HCEC 1CT (cell line): Measurements from ENCODE around the gene UGT1A8.
"Not testable (repeated sequence)": the region's sequence is repeated elsewhere in the genome, so short reads cannot be mapped to it uniquely, and the experiment has no call there.

Experiments
- DNase-seq: peaks from one replicate; pipeline ENCODE4 v3.0.0-alpha.2; 2017

Gene UGT1A8

DNA sequence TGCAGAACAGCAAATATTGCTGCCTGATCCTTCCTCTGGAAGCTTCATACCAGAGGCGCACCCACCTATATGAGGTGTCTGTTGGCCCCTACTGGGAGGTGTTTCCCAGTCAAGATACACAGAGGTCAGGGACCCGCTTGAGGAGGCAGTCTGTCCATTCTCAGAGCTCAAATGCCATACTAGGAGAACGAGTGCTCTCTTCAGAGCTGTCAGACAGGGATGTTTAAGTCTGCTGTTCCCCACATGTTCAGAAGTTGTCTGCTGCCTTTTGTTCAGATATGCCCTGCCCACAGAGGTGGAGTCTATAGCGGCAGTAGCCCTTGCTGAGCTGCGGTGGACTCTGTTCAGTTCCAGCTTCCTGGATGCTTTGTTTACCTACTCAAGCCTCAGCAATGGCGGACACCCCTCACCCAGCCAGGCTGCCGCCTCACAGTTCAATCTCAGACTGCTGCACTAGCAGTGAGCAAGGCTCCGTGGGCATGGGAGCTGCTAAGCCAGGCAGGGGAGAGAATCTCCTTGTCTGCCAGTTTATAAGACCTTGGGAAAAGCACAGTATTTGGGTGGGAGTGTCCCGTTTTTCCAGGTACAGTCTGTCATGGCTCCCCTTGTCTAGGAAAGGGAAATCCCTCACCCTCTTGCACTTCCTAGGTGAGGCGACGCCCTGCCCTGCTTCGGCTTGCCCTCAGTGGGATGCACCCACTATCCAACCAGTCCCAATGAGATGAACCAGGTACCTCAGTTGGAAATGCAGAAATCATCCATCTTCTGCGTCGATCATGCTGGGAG lies 119.6 kb downstream of the UGT1A8 start:
- DNase-seq = not testable (repeated sequence)

DNA sequence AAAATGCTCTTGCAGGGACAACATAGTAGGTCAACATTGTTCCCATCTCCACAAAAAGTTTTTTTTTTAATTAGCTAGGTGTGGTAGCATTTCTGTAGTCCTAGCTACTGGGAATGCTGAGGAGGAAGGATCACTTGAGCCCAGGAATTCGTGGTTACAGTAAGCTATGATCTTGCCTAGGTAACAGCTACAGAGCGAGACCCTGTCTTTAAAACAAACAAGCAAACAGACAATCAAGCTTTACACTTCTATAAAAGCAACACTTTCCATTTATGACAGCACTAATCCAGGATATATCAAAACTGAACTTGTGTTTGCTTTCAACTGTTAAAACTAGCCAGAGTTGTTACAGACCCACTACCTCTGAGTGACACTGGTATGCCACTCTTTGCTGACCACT lies 123.4 kb downstream of the UGT1A8 start:
- no peak for DNase-seq

DNA sequence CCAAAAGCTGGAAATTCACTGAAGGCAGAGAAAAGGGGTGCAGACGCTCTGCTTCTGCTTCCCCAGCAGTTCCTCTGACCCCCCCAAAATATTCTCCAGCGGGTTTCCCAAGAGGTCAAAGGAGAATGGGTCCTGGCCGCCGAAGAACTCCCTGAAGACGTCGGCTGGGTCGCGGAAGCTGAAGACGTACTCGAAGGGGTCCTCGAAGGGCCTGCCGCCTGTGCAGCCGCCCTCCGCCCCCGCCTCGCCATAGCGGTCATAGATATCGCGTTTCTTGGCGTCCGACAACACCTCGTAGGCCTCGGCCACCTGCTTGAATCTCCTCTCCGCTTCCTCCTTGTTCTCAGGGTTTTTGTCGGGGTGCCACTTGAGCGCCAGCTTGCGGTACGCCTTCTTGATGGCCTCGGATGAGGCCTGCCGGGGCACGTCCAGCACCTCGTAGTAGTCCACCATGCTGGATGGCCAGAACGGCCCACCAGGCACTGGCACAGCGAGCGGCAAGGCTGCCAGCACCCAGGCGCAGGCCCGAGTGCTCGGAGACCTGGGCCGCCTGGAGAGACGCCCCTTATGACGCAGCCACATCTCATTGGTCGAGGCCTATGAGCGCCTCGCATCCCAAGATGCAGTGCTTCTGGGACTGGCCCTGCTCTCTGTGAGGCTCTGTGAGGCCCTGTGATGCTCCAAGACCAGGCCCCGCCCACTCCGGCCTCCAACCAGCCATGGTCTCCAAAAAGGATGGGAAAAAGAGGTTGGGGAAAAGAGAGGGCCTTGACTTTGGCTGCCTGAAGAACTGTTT lies 126.2 kb downstream of the UGT1A8 start:
- DNase-seq = no peak

DNA sequence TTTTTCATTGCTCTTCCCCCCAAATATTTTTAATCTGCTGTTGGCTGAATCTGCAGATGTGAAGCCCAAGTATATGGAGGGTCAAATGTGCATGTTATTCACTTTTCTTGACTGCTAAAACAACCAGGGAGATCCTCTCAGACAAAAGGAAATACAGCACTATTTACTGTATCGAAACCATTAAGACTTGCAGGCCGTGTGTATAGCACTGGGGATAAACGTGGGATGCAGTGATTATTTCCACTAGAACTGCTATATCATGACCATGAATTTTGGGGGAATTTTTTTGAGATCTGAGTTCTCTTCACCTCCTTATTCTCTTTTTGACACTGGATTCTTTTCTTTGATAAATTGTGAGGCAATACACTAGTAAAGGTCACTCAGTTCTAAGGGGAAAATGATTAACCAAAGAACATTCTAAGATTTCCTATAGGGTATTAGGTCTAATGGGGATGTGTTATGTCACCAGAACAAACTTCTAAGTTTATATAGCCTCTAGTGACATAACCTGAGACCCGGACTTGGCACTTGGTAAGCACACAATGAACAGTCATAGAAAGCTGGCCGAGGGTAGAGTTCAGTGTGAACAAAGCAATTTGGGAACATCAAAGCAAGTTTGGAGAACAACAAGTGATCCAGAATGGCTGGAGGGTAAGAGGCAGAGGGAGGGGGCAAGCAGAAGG lies 127.8 kb downstream of the UGT1A8 start:
- no peak for DNase-seq

DNA sequence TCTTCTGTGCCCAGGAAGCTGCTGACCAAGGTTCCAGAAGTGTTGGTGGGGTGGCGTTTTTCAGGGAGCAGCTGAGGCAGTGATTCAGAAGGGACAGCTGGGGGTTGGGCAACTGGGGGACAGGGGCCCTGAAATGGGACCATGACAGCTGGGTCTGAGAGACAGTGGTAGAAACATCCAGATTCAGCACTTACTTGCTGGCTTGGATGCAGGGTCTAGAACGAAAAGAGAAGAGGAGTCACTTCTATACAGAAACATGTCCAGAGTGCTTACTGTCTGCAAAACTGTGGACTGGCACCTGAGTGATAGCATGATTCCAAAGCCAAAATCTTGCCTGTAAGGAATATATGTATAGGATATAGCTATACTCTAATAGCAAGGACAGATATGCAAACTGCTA lies 128.4 kb downstream of the UGT1A8 start:
- not testable (repeated sequence) for DNase-seq

DNA sequence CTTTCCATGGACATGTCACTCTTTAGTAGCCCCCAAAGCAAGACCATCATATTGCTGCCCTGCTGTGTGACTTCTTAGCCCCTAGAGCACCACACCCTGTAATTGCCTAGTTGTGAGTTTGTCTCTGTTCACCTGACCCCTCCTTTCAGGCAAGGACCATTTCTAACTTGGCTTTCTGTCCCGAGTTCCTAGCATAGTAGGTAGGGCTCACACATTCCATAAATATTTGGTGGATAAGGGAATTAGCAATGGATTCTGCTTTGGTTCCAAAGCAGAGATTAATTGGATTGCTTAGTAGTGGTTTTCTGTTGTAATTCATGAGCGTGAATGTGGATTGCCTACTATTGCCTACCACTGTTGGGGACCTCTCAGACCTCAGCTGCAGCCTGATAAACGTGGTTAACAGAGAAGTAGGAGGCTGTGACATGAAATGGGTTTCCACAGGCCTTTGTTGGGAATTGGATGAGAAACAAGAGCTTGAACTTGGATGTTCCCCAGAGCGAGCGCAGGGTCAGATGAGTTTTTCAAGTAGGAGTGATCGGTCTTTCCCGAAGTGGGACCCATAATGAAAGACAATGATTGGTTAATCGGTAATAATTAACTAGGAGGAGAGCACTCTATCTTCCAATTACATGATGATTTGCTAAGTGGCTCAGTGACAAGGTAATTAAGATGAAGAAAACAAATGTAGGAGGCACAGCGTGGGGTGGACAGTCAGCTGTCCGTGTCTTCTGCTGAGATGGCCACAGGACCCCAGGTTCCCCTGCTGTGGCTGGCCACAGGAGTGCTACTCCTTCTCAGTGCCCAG lies 129.2 kb downstream of the UGT1A8 start:
- DNase-seq = no peak

DNA sequence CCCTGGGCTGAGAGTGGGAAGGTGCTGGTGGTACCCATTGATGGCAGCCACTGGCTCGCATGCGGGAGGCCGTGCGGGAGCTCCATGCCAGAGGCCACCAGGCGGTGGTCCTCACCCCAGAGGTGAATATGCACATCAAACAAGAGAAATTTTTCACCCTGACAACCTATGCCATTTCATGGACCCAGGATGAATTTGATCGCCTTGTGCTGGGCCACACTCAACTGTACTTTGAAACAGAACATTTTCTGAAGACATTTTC lies 129.8 kb downstream of the UGT1A8 start:
- DNase-seq = no peak

DNA sequence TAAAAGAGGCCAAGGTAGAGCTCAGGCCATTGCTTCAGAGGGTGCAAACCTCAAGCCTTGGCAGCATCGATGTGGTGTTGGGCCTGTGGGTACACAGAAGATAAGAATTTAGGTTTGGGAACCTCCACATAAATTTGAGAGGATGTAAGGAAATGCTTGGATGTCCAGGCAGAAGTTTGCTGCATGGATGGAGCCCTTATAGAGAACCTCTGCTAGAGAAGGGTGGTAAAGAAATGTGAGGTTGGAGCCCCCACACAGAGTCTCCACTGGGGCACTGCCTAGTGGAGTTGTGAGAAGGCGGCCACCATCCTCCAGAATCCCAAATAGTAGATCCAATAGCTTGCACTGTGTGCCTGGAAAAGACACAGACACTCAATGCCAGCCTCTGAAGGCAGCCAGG lies 133.3 kb downstream of the UGT1A8 start:
- not testable (repeated sequence) for DNase-seq

DNA sequence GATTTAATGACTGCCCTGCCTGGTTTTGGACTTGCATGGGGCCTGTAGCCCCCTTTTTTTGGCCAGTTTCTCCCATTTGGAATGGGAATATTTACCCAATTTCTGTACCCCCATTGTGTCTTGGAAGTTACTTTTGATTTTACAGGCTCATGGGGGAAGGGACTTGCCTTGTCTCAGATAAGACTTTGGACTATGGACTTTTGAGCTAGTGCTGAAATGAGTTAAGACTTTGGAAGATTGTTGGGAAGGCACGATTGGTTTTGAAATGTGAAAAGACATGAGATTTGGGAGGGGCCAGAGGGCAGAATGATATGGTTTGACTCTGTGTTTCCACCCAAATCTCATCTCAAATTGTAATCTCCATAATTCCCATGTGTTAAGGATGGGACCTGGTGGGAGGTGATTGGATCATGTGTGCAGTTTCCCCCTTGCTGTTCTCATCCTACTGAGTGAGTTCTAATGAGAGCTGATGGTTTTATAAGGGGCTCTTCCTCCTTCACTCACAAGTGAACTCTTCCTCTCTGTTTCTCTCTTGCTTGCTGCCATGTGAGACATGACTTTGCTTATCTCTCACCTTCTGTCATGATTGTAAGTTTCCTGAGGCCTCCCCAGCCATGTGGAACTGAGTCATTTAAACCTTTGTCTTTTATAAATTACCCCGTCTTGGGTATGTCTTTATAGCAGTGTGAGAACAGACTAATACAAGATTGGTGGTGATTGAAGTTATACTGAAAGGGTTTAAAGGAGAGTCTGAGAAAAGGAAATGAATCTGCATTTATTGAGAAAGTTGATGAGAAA lies 134.0 kb downstream of the UGT1A8 start:
- DNase-seq = not testable (repeated sequence)

DNA sequence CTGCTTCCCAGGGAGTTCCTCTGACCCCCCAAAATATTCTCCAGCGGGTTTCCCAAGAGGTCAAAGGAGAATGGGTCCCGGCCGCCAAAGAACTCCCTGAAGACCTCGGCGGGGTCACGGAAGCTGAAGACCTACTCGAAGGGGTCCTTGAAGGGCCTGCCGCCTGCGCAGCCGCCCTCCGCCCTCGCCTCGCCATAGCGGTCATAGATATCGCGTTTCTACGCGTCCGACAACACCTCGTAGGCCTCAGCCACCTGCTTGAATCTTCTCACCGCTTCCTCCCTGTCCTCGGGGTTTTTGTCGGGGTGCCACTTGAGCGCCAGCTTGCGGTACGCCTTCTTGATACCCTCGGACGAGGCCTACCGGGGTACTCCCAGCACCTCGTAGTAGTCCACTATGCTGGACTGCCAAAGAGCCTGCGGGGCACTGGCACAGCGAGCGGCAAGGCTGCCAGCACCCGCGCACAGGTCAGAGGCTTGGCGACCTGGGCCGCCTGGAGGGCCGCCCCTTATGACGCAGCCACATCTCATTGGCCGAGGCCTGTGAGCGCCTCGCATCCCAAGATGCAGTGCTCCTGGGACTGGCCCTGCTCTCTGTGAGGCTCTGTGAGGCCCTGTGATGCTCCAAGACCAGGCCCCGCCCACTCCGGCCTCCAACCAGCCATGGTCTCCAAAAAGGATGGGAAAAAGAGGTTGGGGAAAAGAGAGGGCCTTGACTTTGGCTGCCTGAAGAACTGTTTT lies 137.6 kb downstream of the UGT1A8 start:
- DNase-seq = no peak

DNA sequence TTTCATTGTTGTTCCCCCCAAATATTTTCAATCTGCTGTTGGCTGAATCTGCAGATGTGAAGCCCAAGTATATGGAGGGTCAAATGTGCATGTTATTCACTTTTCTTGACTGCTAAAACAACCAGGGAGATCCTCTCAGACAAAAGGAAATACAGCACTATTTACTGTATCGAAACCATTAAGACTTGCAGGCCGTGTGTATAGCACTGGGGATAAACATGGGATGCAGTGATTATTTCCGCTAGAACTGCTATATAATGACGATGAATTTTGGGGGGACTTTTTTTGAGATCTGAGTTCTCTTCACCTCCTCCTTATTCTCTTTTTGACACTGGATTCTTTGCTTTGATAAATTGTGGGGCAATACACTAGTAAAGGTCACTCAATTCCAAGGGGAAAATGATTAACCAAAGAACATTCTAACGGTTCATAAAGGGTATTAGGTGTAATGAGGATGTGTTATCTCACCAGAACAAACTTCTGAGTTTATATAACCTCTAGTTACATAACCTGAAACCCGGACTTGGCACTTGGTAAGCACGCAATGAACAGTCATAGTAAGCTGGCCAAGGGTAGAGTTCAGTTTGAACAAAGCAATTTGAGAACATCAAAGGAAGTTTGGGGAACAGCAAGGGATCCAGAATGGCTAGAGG lies 139.1 kb downstream of the UGT1A8 start:
- no peak for DNase-seq

DNA sequence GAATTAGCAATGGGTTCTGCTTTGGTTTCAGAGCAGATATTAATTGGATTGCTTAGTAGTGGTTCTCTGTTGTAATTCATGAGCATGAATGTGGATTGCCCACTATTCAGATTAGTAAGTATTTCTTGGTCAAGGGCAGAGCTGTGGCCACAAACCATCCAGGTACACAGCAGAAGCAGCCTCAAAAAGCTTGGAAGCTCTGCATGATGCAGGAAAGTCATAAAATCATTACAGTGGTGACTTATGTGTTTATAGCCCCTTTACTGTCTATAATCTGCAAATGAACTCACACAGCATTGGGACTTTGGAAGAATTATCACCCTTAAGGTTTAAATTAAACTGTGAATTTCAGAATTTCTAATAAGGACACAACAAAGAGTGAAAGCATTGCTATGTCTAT lies 140.7 kb downstream of the UGT1A8 start:
- no peak for DNase-seq

DNA sequence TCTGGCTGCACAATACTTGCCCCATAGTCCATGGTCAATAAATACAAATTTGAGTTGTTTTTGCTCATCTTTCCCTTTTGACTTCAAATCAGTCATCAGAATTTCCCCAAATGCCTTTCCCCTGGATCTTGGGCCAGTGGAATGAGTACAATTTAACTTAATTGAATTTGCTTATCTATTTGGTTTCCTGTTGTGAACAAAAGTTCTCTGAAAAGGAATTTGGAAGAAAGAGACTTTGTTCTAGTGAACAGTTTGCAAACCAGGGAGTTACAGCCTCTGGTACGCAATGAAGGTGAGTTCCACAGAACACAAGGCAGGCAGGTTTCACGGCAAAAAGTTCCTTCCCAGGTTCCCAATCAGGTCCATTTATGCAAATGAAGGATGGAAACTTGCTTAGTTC lies 141.4 kb downstream of the UGT1A8 start:
- DNase-seq = no peak

DNA sequence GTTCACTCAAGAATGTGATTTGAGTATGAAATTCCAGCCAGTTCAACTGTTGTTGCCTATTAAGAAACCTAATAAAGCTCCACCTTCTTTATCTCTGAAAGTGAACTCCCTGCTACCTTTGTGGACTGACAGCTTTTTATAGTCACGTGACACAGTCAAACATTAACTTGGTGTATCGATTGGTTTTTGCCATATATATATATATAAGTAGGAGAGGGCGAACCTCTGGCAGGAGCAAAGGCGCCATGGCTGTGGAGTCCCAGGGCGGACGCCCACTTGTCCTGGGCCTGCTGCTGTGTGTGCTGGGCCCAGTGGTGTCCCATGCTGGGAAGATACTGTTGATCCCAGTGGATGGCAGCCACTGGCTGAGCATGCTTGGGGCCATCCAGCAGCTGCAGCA lies 142.6 kb downstream of the UGT1A8 start, which contains the start of gene UGT1A1:
Gene UGT1A1 (plus strand): TSS at position 228 of the 400 bp plus-strand sequence. CDS start 18 bp downstream, at position 246.
- DNase-seq = no peak

DNA sequence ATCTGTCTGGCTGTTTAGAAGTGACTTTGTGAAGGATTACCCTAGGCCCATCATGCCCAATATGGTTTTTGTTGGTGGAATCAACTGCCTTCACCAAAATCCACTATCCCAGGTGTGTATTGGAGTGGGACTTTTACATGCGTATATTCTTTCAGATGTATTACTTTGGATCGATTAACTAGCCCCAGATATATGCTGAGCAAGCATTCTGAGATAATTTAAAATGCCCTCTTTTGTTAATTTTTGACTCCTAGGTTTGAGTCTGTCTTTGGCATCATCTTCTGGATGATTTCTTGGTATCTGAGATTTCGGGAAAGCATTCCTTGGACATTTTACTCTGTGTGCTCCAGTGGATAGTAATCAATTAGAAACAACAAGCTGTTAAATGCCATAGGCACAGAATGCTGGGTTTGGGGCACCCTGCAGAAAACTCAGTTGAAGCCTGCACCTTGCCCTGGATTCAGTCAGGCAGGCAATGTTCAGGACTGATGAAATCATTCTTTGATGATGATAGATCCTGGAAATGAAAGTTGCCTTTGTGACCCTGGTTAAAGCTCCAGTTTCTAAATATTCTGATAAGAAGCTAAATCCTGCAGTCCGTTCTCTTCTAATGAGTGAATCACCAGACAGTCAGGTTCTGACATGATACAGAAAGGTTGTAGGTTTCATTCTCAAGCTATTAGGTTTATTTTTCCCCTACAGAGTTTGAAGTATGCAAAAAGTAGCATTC lies 143.8 kb downstream of the UGT1A8 start:
- no peak for DNase-seq

DNA sequence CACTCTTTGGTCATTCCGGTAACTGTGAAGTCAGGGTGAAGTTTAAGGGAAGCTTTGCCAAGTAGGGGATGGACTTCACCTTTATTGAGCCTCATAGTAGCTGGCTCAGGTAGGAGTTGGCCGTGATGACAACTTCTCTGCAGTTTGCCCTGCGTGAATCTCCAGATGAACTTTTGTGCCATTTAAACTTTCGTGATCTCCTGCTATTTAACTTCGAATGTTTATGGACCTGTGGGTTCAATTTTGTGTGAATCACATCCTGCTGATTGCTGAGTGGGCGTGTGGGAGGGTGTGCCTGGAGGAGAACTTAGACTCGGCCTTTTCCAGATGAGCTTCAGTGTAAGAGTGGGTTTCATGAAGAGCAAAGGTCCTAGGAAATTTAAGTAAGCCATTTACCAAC lies 146.8 kb downstream of the UGT1A8 start:
- DNase-seq = peak; percentile 59

DNA sequence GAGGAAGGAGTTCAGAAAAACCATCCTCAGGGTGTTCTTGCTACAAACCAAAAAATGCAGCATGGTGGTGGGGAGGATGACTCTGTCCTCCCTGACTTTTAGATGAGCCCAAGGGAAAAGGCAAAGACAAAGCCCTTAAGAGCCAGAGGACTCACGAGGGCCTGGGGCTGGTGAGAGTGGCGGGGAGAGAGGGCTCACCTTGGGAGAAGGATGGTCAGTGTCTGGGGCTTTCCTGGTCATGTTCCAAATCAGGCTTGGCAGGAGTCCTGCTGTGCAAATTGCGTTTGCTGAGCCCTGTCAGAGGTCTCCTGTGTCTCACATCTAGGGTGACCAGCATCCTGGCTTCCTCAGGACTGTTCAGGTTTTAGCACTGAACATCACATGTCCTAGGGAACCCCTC lies 147.3 kb downstream of the UGT1A8 start:
- no peak for DNase-seq

DNA sequence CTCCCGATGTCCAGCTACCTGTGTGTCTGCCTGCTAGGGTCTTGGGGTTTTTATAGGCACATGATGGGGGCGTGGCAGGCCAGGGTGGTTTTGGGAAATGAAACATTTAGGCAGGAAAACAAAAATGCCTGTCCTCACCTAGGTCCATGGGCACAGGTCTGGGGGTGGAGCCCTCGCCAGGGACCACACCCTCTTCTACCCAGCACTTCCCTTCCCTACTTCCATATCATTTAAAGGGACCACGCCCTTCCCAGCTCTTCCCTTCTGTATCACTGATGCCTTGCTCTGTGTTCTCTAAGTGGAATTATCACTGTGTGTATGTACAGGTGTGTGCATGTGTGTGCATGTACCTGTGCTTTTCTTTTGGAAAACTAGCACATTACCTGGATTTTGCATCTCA lies 149.0 kb downstream of the UGT1A8 start:
- no peak for DNase-seq

DNA sequence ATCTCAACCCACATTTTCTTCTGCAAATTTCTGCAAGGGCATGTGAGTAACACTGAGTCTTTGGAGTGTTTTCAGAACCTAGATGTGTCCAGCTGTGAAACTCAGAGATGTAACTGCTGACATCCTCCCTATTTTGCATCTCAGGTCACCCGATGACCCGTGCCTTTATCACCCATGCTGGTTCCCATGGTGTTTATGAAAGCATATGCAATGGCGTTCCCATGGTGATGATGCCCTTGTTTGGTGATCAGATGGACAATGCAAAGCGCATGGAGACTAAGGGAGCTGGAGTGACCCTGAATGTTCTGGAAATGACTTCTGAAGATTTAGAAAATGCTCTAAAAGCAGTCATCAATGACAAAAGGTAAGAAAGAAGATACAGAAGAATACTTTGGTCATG lies 150.6 kb downstream of the UGT1A8 start:
- DNase-seq = no peak

DNA sequence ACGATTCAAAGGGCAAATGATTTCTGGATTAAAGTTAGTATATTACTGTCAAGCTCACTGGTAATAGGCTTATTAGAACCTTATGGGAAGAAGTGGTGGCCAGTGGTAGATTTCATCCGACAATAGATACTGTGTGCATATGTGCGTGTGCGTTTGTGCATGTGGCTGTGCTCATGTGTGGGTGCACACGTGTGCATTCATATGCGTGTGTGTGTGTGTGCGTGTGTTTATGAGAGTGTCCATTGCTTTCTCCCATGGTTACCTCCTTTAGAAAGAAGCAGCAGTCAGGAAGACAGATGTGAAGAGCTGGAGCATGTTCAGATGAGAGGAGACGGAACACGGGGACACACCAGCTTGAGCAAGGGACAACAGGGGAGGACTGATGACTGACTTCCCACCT lies 151.8 kb downstream of the UGT1A8 start:
- DNase-seq = no peak
